A673 (cell line): Measurements from ENCODE around the gene CARTPT.

Experiments used
- EZH2 ChIP-seq: fragments of 200-600 bp; sonication (generic); IDR thresholded peaks from 2 replicates; pipeline ENCODE4 v1.6.1; 2017; ENCODE audit warnings: borderline replicate concordance, low read depth, mild to moderate bottlenecking, mixed read lengths, antibody characterized with exemption, low read length; ENCODE audit not compliant: poor library complexity, severe bottlenecking
- TF ChIP-seq, protein P1 (sequence below): fragments of 300-800, 200-600 bp; sonication (generic); conservative IDR thresholded peaks from 2 replicates; pipeline ENCODE4 v1.5.1; 2017; ENCODE audit warnings: low read depth, mild to moderate bottlenecking, antibody characterized with exemption, low read length, moderate library complexity, mixed read lengths

DNA sequence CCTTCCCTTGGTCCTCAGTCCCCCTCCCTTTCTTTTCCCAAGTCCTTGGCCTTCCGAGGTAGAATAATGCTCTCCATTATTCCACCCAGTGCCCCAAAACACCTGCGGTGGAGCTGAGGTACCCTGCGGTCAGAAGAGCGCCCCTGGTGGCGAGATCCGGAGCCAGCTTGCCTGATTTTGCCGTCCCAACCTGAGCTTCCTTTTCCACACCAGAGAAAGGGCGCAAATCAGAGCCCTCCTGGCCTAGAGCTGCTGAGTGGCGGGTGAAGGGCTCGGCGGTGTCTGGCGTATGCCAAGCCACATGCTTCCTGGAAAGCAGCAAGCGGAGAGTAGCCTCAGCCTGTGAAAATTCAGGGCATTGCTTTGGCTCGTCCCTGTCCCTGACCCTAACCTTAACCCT is 21.1 kb upstream of the CARTPT start:
- TF ChIP-seq, protein P1, sequence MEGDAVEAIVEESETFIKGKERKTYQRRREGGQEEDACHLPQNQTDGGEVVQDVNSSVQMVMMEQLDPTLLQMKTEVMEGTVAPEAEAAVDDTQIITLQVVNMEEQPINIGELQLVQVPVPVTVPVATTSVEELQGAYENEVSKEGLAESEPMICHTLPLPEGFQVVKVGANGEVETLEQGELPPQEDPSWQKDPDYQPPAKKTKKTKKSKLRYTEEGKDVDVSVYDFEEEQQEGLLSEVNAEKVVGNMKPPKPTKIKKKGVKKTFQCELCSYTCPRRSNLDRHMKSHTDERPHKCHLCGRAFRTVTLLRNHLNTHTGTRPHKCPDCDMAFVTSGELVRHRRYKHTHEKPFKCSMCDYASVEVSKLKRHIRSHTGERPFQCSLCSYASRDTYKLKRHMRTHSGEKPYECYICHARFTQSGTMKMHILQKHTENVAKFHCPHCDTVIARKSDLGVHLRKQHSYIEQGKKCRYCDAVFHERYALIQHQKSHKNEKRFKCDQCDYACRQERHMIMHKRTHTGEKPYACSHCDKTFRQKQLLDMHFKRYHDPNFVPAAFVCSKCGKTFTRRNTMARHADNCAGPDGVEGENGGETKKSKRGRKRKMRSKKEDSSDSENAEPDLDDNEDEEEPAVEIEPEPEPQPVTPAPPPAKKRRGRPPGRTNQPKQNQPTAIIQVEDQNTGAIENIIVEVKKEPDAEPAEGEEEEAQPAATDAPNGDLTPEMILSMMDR = peak; percentile 49
- TF ChIP-seq EZH2 = no peak
